A549 (cell line): ENCODE data around the gene GPR153. TPM values are rescaled to one million over a fixed set of nuclear protein-coding genes. Genes with fewer than 3 reads are reported as not detected.

ENCODE experiments used
- ATAC-seq, 2 experiments: fragments of 200-7000 bp in 1 of 2; fragments of >200 bp in 1 of 2; cut with Nextera tagmentation in 1 of 2; cut with Tn5 transposase in 1 of 2; 3 replicates each; pipeline versions ENCODE4 v1.8.0 to v1.9.1; 2018 to 2020; ENCODE audit warnings: mild to moderate bottlenecking in 1 of 2, moderate library complexity in 1 of 2
- CTCF ChIA-PET: fragments of 300-600 bp; sonication (Branson Sonifier 250); formaldehyde crosslinking; extraction: SDS; loops from one replicate; lab custom pipeline; 2021; ENCODE audit warnings: antibody characterized with exemption, inconsistent platforms; lab: Yijun Ruan, JAX
- POLR2A ChIA-PET: fragments of 350-600 bp; formaldehyde crosslinking; extraction: SDS; loops from one replicate; lab custom pipeline; 2021; ENCODE audit warnings: antibody characterized with exemption, inconsistent platforms; lab: Yijun Ruan, JAX
- DNase-seq, 2 experiments: peaks; one replicate each; pipeline versions ENCODE4 v3.0.0 to v3.0.0-alpha.2; 2011 to 2016; ENCODE audit warnings: low read depth in 1 of 2, low spot score in 1 of 2
- FAIRE-seq: peaks from 2 replicates; lab custom pipeline; 2011; peaks lifted over from hg19 to GRCh38; lab: Jason Lieb, UNC
- H3K27ac ChIP-seq, 2 experiments: fragments of >200 bp; sonication (Bioruptor Twin); formaldehyde crosslinking; 3 replicates each; pipeline ENCODE4 v1.5.1; 2016 to 2017
- H3K4me1 ChIP-seq: fragments of >200 bp; sonication (Bioruptor Twin); formaldehyde crosslinking; 3 replicates; pipeline ENCODE4 v1.6.1; 2016
- H3K4me2 ChIP-seq: fragments of >200 bp; sonication (Bioruptor Twin); formaldehyde crosslinking; 3 replicates; pipeline ENCODE4 v1.6.1; 2016
- H3K4me3 ChIP-seq: fragments of >200 bp; sonication (Bioruptor Twin); formaldehyde crosslinking; 3 replicates; pipeline ENCODE4 v1.5.1; 2016
- H3K9me3 ChIP-seq: fragments of >200 bp; sonication (Bioruptor Twin); formaldehyde crosslinking; 3 replicates; pipeline ENCODE4 v1.6.1; 2016
- CEBPB ChIP-seq, 2 experiments: fragments of >200 bp in 1 of 2; sonication (Bioruptor Twin) in 1 of 2; formaldehyde crosslinking in 1 of 2; IDR thresholded peaks; 2 replicates each; pipeline ENCODE4 v1.6.1; 2012 to 2016
- EHF ChIP-seq: fragments of 250-450 bp; sonication (Bioruptor Pico); IDR thresholded peaks from 2 replicates; pipeline ENCODE4 v1.5.0; 2020; ENCODE audit warnings: mild to moderate bottlenecking
- EHMT2 ChIP-seq: fragments of 200-600 bp; sonication (generic); IDR thresholded peaks from 2 replicates; pipeline ENCODE4 v1.6.1; 2016; ENCODE audit warnings: antibody characterized with exemption, low read depth, mild to moderate bottlenecking, moderate library complexity
- ESRRA ChIP-seq: fragments of 150-350 bp; IDR thresholded peaks from 2 replicates; pipeline ENCODE4 v1.6.1; 2014; ENCODE audit warnings: mild to moderate bottlenecking, low read length, borderline replicate concordance
- FOSB ChIP-seq: fragments of 250-450 bp; sonication (Bioruptor Pico); IDR thresholded peaks from 2 replicates; pipeline ENCODE4 v1.5.0; 2020; ENCODE audit warnings: mild to moderate bottlenecking, moderate library complexity
- FOSL2 ChIP-seq, 2 experiments: fragments of 450-650 bp in 1 of 2; fragments of >200 bp in 1 of 2; sonication (Bioruptor Twin) in 1 of 2; formaldehyde crosslinking; IDR thresholded peaks; 2 replicates each; pipeline versions ENCODE4 v1.5.0 to v1.6.1; 2016 to 2020; ENCODE audit warnings: mild to moderate bottlenecking in 1 of 2, moderate library complexity in 1 of 2
- FOXS1 ChIP-seq: fragments of 250-450 bp; sonication (Bioruptor Pico); IDR thresholded peaks from 2 replicates; pipeline ENCODE4 v1.5.0; 2020; ENCODE audit warnings: mild to moderate bottlenecking, moderate library complexity
- HEYL ChIP-seq: fragments of 250-450 bp; sonication (Bioruptor Pico); IDR thresholded peaks from 2 replicates; pipeline ENCODE4 v1.8.0; 2021; ENCODE audit warnings: mild to moderate bottlenecking, moderate library complexity
- HOXB13 ChIP-seq: fragments of 250-450 bp; sonication (Bioruptor Pico); IDR thresholded peaks from 2 replicates; pipeline ENCODE4 v1.5.0; 2020; ENCODE audit warnings: low read depth, mild to moderate bottlenecking, moderate library complexity
- MAZ ChIP-seq: fragments of 150-350 bp; IDR thresholded peaks from 2 replicates; pipeline ENCODE4 v1.6.1; 2014; ENCODE audit warnings: antibody characterized with exemption, low read depth, low read length, borderline replicate concordance
- POLR2A ChIP-seq: IDR thresholded peaks from 2 replicates; pipeline ENCODE4 v1.6.1; 2012; ENCODE audit warnings: mild to moderate bottlenecking, low read length
- RFX5 ChIP-seq: fragments of 450-650 bp; IDR thresholded peaks from 2 replicates; pipeline ENCODE4 v1.7.1; 2014; ENCODE audit warnings: antibody characterized with exemption, mild to moderate bottlenecking, moderate library complexity
- SREBF2 ChIP-seq: fragments of 450-650 bp; IDR thresholded peaks from 2 replicates; pipeline ENCODE4 v1.6.1; 2014; ENCODE audit warnings: mild to moderate bottlenecking, moderate library complexity
- TP53 ChIP-seq: fragments of 250-450 bp; sonication (Bioruptor Pico); IDR thresholded peaks from 2 replicates; pipeline ENCODE4 v1.5.0; 2021; ENCODE audit warnings: mild to moderate bottlenecking, moderate library complexity
- ZC3H11A ChIP-seq: fragments of 450-650 bp; IDR thresholded peaks from 2 replicates; pipeline ENCODE4 v1.6.1; 2014; ENCODE audit warnings: antibody characterized with exemption, mild to moderate bottlenecking
- ZSCAN20 ChIP-seq: fragments of 250-450 bp; sonication (Bioruptor Pico); IDR thresholded peaks from 2 replicates; pipeline ENCODE4 v1.8.0; 2022; ENCODE audit warnings: mild to moderate bottlenecking, moderate library complexity
- WGBS: methylation state at CpG from one replicate; pipeline ENCODE4 v1.1.6; 2017; ENCODE audit errors: missing lambda C conversion rate; 5-methylcytosine and 5-hydroxymethylcytosine counted together
- polyA plus RNA-seq, 4 experiments: library from polyadenylated mRNA; depleted of rRNA in 3 of 4; stranded (reverse); fragments of >200 nt; fragmentation: RNase III in 1 of 4; extraction: RNeasy Plus Mini Kit Qiagen cat#74134 plus additional on column Dnase treatment in 1 of 4; gene quantifications; 2 replicates in 3 of 4; 3 replicates in 1 of 4; pipeline ENCODE4 v1.2.3, GENCODE V29; 2011 to 2017
- TF ChIP-seq, protein P1 (sequence below): fragments of >200 bp; sonication (Bioruptor Twin); formaldehyde crosslinking; IDR thresholded peaks from 3 replicates; pipeline ENCODE4 v1.5.1; 2016
- TF ChIP-seq, protein P2 (sequence below): fragments of 450-650 bp; IDR thresholded peaks from 2 replicates; pipeline ENCODE4 v1.6.1; 2014; ENCODE audit warnings: antibody characterized with exemption
- TF ChIP-seq, protein P3 (sequence below): fragments of >200 bp; sonication (Bioruptor Twin); formaldehyde crosslinking; IDR thresholded peaks from 2 replicates; pipeline ENCODE4 v1.6.1; 2016
- TF ChIP-seq, protein P4 (sequence below): fragments of >200 bp; sonication (Bioruptor Twin); formaldehyde crosslinking; IDR thresholded peaks from 3 replicates; pipeline ENCODE4 v1.6.1; 2016

The GPR153 gene
- polyA plus RNA-seq, 2 of the 4 experiments (the other 2 are of a cell fraction) = 0.56 to 1.4 TPM

DNA sequence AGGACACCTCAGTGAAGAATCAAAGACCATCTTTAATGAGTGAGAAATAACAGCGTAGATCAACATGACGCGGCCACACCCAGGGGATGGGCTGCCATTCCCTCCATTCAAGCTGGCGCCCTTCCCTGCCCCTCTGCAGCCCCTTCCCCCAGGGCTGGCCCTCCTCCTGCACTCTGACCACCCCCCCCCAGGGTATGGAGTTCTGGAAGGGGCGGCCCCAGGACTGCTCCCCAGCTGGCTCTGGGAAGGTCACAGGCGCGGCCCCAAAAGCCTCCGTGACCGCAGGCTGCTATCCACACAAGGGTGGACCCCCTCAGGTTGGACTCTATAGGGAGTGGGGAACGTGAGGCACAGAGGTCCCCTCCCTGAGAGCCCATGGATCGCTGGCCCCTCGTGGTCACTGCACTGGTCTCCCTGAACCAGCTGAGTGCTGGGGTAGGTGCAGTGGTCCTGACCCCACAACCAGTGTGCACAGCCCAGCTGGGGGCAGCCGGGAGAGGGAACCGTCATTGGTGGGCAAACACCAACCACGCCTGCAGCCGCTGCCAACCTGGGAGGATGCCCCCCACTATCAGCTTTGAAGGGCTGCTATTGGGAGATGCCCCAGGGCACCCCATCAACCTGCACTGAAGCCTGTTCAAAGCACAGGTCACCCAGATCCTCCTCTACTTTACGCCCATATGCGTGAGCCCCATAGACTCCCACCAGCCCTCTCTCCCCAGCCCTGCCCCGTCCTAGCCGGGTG, 16.1 kb upstream of the GPR153 start:
- H3K4me1 ChIP-seq = no peaks in the 10 kb centered on the region
- H3K27ac ChIP-seq = no peak overlapping the region
- TF ChIP-seq SREBF2 (no peak), RFX5 (no peak), EHF (CRISPR knock-in tag) (no peak), CEBPB (IDR thresholded peaks at IDR 0.05) (no peak), ZC3H11A (no peak), FOXS1 (CRISPR knock-in tag) (no peak), ZSCAN20 (CRISPR knock-in tag) (no peak), HOXB13 (CRISPR knock-in tag) (no peak), MAZ (no peak), ESRRA (no peak), FOSL2 (IDR thresholded peaks at IDR 0.05) (no peak), FOSL2 (CRISPR knock-in tag; IDR thresholded peaks at IDR 0.05) (no peak), POLR2A (no peak), FOSB (CRISPR knock-in tag) (no peak), EHMT2 (no peak), HEYL (no peak)
- TF ChIP-seq, protein P1, sequence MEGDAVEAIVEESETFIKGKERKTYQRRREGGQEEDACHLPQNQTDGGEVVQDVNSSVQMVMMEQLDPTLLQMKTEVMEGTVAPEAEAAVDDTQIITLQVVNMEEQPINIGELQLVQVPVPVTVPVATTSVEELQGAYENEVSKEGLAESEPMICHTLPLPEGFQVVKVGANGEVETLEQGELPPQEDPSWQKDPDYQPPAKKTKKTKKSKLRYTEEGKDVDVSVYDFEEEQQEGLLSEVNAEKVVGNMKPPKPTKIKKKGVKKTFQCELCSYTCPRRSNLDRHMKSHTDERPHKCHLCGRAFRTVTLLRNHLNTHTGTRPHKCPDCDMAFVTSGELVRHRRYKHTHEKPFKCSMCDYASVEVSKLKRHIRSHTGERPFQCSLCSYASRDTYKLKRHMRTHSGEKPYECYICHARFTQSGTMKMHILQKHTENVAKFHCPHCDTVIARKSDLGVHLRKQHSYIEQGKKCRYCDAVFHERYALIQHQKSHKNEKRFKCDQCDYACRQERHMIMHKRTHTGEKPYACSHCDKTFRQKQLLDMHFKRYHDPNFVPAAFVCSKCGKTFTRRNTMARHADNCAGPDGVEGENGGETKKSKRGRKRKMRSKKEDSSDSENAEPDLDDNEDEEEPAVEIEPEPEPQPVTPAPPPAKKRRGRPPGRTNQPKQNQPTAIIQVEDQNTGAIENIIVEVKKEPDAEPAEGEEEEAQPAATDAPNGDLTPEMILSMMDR = no peak
- TF ChIP-seq, protein P2, sequence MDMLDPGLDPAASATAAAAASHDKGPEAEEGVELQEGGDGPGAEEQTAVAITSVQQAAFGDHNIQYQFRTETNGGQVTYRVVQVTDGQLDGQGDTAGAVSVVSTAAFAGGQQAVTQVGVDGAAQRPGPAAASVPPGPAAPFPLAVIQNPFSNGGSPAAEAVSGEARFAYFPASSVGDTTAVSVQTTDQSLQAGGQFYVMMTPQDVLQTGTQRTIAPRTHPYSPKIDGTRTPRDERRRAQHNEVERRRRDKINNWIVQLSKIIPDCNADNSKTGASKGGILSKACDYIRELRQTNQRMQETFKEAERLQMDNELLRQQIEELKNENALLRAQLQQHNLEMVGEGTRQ = no peak
- TF ChIP-seq, protein P3, sequence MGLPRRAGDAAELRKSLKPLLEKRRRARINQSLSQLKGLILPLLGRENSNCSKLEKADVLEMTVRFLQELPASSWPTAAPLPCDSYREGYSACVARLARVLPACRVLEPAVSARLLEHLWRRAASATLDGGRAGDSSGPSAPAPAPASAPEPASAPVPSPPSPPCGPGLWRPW = no peak
- TF ChIP-seq, protein P4, sequence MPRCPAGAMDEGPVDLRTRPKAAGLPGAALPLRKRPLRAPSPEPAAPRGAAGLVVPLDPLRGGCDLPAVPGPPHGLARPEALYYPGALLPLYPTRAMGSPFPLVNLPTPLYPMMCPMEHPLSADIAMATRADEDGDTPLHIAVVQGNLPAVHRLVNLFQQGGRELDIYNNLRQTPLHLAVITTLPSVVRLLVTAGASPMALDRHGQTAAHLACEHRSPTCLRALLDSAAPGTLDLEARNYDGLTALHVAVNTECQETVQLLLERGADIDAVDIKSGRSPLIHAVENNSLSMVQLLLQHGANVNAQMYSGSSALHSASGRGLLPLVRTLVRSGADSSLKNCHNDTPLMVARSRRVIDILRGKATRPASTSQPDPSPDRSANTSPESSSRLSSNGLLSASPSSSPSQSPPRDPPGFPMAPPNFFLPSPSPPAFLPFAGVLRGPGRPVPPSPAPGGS = no peak
- H3K4me3 ChIP-seq = no peak overlapping the region
- no peaks in the 10 kb centered on the region for H3K9me3 ChIP-seq
- CTCF ChIA-PET = interaction anchor here (1.0 to 1.5 kb wide), 2 partner anchors 20 to 30 kb away, joined by 3 to 6 read pairs; no protein-coding TSS in a partner anchor
- WGBS = 82% methylated on average over 9 of the region's 20 CpGs
- POLR2A ChIA-PET = no interaction called here
- no peak for DNase-seq
- no peak for FAIRE-seq
- ATAC-seq = no peak
- no peak overlapping the region for H3K4me2 ChIP-seq

DNA sequence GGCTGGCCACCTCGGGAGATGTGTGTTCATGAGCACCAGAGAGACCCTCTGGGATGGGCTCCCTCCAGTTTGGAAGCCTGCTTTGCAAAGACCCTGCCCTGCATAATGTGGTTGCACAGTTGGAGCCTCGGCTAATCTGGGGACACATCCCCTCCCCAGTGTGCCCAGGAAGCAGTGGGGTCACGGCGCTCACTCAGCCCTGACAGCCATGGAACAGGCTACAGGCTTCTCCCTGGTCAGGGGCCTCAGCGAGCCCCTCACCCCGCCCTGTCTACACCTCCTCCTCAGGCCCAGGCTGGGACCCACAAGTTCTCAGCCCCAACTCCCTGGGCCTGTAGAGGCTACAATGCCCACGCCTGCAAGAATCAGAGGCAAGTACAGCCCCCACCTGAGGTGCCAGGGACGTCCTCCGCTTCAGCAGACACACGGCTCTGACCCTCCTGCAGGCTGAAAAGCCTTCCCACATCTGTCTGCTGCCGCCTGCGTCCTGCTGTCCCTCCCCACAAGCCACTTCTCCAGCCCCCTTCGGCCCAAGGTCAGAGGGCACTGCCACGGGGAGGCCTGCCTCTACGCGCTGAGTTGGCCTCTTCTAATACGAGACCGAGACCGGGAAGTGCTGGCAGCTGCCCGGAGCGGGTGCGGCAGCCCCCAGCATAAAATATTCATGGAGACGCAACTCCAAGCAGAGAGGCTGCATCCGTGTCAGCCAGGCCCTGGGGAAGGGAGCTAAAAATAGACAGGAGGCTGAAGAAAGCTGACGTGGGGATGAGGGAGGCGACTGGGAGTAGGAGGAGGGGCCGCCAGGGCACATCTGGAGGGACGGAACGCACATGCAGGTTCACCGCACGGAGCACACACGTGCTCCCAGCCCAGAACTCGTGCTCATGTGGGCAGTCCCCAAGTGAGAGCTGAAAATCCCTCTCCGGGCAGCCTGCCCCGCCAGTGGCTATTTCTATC, 15.2 kb upstream of the GPR153 start:
- no peak overlapping the region for H3K4me2 ChIP-seq
- POLR2A ChIA-PET = no interaction called here
- ATAC-seq (no peak), FAIRE-seq (no peak), DNase-seq (no peak)
- H3K9me3 ChIP-seq = no peaks in the 10 kb centered on the region
- no peaks in the 10 kb centered on the region for H3K4me1 ChIP-seq
- no peak overlapping the region for H3K27ac ChIP-seq
- WGBS = 81% methylated on average over 24 of the region's 35 CpGs
- no peak overlapping the region for H3K4me3 ChIP-seq
- CTCF ChIA-PET = interaction anchor here (1.5 to 2.2 kb wide), 2 partner anchors 29 kb away, joined by 6 to 7 read pairs; no protein-coding TSS in a partner anchor
- TF ChIP-seq ESRRA (no peak), TP53 (no peak), HEYL (no peak)
